Right kidney (tissue), 1 donor: Measurements from ENCODE around the gene PIAS4.

ENCODE experiments used
- DNase-seq: peaks from one replicate; pipeline ENCODE4 v3.0.0-alpha.2; 2016

Gene PIAS4

DNA sequence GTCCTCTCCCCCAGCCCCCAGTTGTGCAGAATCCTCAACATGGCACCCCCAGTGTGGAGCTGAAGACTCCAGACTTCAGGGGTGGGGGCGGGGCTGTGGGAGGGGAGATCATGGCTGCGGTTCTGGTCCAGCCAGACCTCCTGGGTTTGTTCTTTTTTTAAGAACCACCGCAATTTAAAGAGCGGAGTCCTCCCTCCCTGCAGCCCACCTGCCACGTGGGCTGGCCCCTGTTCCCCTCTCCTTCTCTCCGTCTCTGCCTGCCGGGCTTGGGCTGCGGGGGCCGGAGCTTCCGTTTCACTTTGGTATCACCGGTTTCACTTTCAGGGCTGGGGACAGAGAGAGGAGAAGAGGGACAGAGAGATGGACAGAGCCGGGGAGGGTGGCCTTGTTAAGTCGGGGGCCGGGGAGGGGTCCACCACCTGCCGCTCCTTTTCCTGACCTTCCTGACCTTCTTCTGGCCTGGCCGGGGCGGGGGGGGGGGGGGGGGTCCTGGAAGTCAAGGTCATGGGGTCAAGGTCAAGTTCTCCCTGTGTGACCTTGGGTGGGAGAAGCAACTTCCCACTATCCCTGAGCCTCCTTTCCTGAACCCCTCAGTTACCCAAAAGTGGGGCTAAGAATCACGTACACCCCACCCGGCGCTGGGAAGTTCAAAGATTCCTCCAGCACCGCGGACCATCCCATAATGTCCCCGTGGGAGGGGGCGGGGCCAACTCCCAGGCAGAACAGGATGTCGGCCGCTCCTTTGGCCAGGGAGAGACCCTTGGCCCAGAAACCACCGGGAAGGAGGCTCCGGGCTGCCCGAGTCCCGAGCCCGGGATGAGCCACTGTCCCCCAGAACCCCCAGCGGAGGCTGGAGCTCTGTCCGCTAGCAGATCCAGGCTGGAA is 70.5 kb downstream of the PIAS4 start:
- DNase-seq, result peak; percentile 62

DNA sequence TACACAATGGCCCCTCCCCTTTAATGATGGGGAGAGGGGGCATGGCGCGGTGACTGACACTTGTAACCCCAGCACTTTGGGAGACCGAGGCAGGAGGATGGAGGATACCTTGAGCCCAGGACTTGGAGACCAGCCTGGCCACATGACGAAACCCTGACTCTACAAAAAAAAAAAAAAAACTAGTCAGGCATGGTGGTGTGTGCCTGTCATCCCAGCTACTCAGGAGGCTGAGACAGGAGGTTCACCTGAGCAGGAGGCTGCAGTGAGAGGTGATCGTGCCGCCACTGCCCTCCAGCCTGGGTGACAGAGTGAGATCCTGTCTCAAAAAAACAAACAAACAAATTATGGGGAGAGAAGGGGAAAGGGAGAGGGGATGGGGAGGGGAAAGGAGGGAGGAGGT is 72.9 kb downstream of the PIAS4 start:
- no peak for DNase-seq

- no peak for DNase-seq
Measured at GRCh38 chr19:4081441-4082129, 74.0 kb downstream of the PIAS4 start.

GRCh38 chr19:4082172-4082571 is 74.6 kb downstream of the PIAS4 start:
- DNase-seq, result no peak

- peak; percentile 67 for DNase-seq
Measured at GRCh38 chr19:4083677-4084546, 76.4 kb downstream of the PIAS4 start.

GRCh38 chr19:4084547-4084877 is 77.0 kb downstream of the PIAS4 start:
- no peak for DNase-seq

- DNase-seq, result no peak
Measured at GRCh38 chr19:4086411-4086867, 78.9 kb downstream of the PIAS4 start.

DNA sequence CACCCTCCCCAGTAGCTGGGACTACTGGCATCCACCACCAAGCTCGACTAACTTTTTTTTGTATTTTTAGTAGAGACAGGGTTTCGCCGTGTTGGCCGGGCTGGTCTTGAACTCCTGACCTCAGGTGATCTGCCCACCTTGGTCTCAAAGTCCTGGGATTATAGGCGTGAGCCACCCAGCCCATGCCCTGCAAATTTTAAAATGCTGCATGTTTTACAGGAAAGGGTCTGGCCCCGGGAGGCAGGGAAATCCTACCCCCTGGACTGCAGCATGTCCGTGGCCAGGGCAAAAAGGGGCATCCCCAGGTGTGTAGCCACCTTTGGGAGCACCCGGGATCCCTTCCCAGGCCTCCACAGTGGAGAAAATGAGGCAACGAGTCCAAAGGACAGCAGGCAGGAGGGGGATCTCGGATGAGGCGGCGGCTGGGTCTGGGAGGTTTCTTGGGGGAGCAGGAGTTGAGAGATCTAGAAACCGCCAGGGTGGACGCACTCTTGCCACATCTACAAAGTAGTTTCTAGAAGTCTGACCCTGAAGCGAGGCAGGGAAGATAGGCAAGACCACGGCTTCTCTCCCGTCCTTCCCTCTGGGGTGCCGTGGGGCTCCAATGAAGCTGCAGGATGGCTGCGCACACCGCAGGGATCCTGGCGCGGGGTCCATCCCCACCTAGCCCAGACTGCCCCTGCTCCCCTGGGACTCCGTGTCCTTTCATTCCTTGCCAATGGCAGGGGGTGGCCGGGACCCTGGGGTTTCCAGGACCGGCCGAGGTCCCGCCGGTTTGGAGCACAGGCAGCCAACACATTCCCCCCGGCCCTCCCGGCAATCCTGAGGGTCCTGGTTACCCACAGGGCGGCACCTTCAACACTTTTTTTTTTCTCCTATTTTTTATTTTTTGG is 80.5 kb downstream of the PIAS4 start:
- no peak for DNase-seq

DNA sequence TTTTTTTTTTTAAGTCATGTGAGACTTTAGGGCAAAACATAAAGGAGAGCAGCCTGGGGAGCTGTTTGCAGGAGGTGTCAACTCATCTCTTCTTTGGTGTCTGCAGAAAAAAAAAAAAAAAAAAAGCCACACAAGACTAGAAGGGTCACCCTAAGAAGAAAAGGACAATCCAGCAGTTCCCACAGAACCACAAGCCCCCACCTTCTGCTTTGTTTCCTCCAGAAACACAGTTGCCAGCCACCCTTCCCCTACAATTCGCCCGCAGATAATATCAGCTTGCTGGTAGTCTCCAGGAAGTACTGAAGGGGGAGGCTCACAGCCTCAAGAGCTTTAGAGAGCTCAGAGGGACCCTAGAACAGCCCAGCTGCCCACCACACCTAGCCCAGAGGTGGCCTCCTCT is 81.4 kb downstream of the PIAS4 start:
- no peak for DNase-seq
